PC-3 (cell line): ENCODE results near the gene NIPAL3. TPM values are rescaled to one million over a fixed set of nuclear protein-coding genes. Genes with fewer than 3 reads are reported as not detected.
"Not testable (repeated sequence)": the region's sequence is repeated elsewhere in the genome, so short reads cannot be mapped to it uniquely, and the experiment has no call there.

Experiments
- ATAC-seq: fragments of 200-7000 bp; cut with Tn5 transposase; 2 replicates; pipeline ENCODE4 v1.9.1; 2020; ENCODE audit warnings: mild to moderate bottlenecking, moderate library complexity
- BruUV-seq: library from RNA; stranded (reverse); fragments of 400-500 nt; replicated peaks from 2 replicates; lab custom pipeline; 2021; lab: Mats Ljungman, UMichigan
- CTCF ChIA-PET: fragments of 300-600 bp; sonication (Branson Sonifier 250); formaldehyde crosslinking; loops from one replicate; lab custom pipeline; 2022; ENCODE audit warnings: antibody characterized with exemption; lab: Charles Lee
- POLR2A ChIA-PET: fragments of 300-600 bp; sonication (Branson Sonifier 250); formaldehyde crosslinking; loops from one replicate; lab custom pipeline; 2022; ENCODE audit warnings: antibody characterized with exemption; ENCODE audit not compliant: unreplicated experiment; lab: Charles Lee
- DNase-seq: peaks from one replicate; pipeline ENCODE4 v3.0.0-alpha.2; 2015
- H2AFZ ChIP-seq: fragments of 300-600 bp; sonication (generic); 2 replicates; pipeline ENCODE4 v1.6.0; 2016; ENCODE audit warnings: antibody characterized with exemption, low read length
- H3F3A ChIP-seq: fragments of 300-600 bp; sonication (generic); one replicate; pipeline ENCODE4 v1.6.0; 2017; ENCODE audit warnings: antibody characterized with exemption, low read length, control low read depth, mild to moderate bottlenecking; ENCODE audit not compliant: unreplicated experiment
- H3K27ac ChIP-seq: fragments of 300-600 bp; sonication (generic); 2 replicates; pipeline ENCODE4 v1.5.1; 2016; ENCODE audit warnings: mild to moderate bottlenecking, low read length
- H3K27me3 ChIP-seq: fragments of 300-600 bp; sonication (generic); 2 replicates; pipeline ENCODE4 v1.6.1; 2016; ENCODE audit warnings: low read length, mixed read lengths
- H3K36me3 ChIP-seq: fragments of 300-600 bp; sonication (generic); 2 replicates; pipeline ENCODE4 v1.6.1; 2016; ENCODE audit warnings: low read depth, mixed run types, low read length, mixed read lengths
- H3K4me1 ChIP-seq: fragments of 300-600 bp; sonication (generic); 2 replicates; pipeline ENCODE4 v1.5.1; 2016; ENCODE audit warnings: low read length; ENCODE audit not compliant: insufficient read depth
- H3K4me2 ChIP-seq: fragments of 300-600 bp; sonication (generic); 2 replicates; pipeline ENCODE4 v1.6.0; 2016; ENCODE audit warnings: low read length
- H3K4me3 ChIP-seq: fragments of 300-600 bp; sonication (generic); 2 replicates; pipeline ENCODE4 v1.5.1; 2016; ENCODE audit warnings: mild to moderate bottlenecking, low read length, mixed read lengths
- H3K79me2 ChIP-seq: fragments of 300-600 bp; sonication (generic); 2 replicates; pipeline ENCODE4 v1.6.1; 2017; ENCODE audit warnings: low read length, mixed read lengths
- H3K9ac ChIP-seq: fragments of 300-600 bp; sonication (generic); 2 replicates; pipeline ENCODE4 v1.6.0; 2016; ENCODE audit warnings: mild to moderate bottlenecking, low read length
- H3K9me2 ChIP-seq: fragments of 300-600 bp; sonication (generic); replicated peaks from 2 replicates; pipeline ENCODE4 v1.6.1; 2016; ENCODE audit warnings: mixed run types, low read length, mixed read lengths
- H3K9me3 ChIP-seq: fragments of 300-600 bp; sonication (generic); 2 replicates; pipeline ENCODE4 v1.6.1; 2016; ENCODE audit warnings: low read length, mixed read lengths
- H4K20me1 ChIP-seq: fragments of 300-600 bp; sonication (generic); 2 replicates; pipeline ENCODE4 v1.6.1; 2016; ENCODE audit warnings: low read length, mixed read lengths
- EZH2 ChIP-seq: fragments of 300-600 bp; sonication (generic); IDR thresholded peaks from one replicate; pipeline ENCODE4 v1.6.1; 2017; ENCODE audit warnings: antibody characterized with exemption, mild to moderate bottlenecking, low read length; ENCODE audit not compliant: unreplicated experiment
- EZH2phosphoT487 ChIP-seq: fragments of 300-600 bp; sonication (generic); IDR thresholded peaks from 2 replicates; pipeline ENCODE4 v1.6.1; 2018; ENCODE audit warnings: mild to moderate bottlenecking, antibody characterized with exemption, low read length, borderline replicate concordance
- intact Hi-C: fragments of 100-400 bp; cut with micrococcal nuclease; formaldehyde crosslinking; loops from 2 replicates; pipeline ENCODE4 v1.9.0; 2023
- total RNA-seq: library from RNA; depleted of rRNA; stranded (reverse); fragments of >200 nt; gene quantifications from 2 replicates; pipeline ENCODE4 v1.2.3, GENCODE V29; 2014
- TF ChIP-seq, protein P1 (sequence below): fragments of 300-600 bp; sonication (generic); conservative IDR thresholded peaks from 2 replicates; pipeline ENCODE4 v1.5.1; 2017; ENCODE audit warnings: antibody characterized with exemption, low read depth, mild to moderate bottlenecking, low read length

The NIPAL3 gene
- total RNA-seq, 1 experiment from 2014 or later, result 35.2 TPM

DNA sequence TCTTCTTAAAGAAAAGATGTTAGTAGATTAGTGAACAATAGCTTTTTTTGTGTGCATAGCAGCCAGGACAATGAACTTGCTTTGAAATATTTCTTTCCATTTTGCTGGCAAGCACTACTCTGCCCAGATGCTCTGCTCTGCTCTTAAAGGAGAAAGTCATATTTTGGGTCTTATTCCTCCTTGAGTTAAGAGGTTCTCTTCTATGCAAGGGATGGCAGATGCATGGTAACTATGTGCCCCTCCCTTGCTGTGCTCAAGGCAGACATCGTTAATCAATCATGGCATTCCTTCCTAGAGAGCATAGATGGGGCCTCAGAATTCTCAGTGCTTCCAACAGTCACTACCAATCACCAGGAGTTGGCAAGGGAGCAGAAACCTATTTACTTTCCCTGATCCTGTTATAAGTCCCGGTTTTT, 27.6 kb downstream of the NIPAL3 start:
- no peak for ATAC-seq
- peaks cover 2% of the 10 kb centered on the region; the same call in 1 of the 2 replicates for H3K4me1 ChIP-seq
- no peaks in the 10 kb centered on the region for H3F3A ChIP-seq
- no peak overlapping the region for H3K27ac ChIP-seq
- POLR2A ChIA-PET, result interaction anchor here (0.6 kb wide), 1 partner anchor 26 kb away, joined by 3 read pairs; no protein-coding TSS in a partner anchor
- no peak overlapping the region for H3K4me3 ChIP-seq
- CTCF ChIA-PET, result no interaction called here
- H4K20me1 ChIP-seq, result no peaks in the 10 kb centered on the region
- H3K9me3 ChIP-seq, result no peaks in the 10 kb centered on the region
- intact Hi-C loops, result no loop called here
- H3K36me3 ChIP-seq, result peaks cover 15% of the 10 kb centered on the region; the same call in 1 of the 2 replicates
- no peak for DNase-seq
- no peak overlapping the region for H3K9ac ChIP-seq
- no peaks in the 10 kb centered on the region for H3K9me2 ChIP-seq
- no peaks in the 10 kb centered on the region for H3K79me2 ChIP-seq
- no peaks in the 10 kb centered on the region for H3K27me3 ChIP-seq
- no peak overlapping the region for H2AFZ ChIP-seq
- no TSS peak for BruUV-seq
- TF ChIP-seq, protein P1, sequence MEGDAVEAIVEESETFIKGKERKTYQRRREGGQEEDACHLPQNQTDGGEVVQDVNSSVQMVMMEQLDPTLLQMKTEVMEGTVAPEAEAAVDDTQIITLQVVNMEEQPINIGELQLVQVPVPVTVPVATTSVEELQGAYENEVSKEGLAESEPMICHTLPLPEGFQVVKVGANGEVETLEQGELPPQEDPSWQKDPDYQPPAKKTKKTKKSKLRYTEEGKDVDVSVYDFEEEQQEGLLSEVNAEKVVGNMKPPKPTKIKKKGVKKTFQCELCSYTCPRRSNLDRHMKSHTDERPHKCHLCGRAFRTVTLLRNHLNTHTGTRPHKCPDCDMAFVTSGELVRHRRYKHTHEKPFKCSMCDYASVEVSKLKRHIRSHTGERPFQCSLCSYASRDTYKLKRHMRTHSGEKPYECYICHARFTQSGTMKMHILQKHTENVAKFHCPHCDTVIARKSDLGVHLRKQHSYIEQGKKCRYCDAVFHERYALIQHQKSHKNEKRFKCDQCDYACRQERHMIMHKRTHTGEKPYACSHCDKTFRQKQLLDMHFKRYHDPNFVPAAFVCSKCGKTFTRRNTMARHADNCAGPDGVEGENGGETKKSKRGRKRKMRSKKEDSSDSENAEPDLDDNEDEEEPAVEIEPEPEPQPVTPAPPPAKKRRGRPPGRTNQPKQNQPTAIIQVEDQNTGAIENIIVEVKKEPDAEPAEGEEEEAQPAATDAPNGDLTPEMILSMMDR, result no peak
- no peak for TF ChIP-seq EZH2phosphoT487
- no peak for TF ChIP-seq EZH2
- H3K4me2 ChIP-seq, result no peak overlapping the region

DNA sequence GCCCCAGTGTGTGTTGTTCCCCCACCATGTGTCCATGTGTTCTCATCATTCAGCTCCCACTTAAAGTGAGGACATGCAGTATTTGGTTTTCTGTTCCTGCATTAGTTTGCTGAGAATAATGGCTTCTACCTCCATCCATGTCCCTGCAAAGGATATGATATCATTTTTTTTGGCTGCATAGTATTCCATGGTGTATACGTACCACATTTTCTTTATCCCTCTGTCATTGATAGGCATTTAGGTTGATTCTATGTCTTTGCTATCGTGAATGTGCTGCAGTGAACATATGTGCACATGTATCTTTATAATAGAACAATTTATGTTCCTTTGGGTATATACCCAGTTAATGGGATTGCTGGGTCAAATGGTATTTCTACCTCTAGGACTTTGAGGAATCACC, 30.8 kb downstream of the NIPAL3 start:
- H3K9ac ChIP-seq, BruUV-seq, H3K4me2 ChIP-seq, CTCF ChIA-PET, H3K9me3 ChIP-seq, POLR2A ChIA-PET, H4K20me1 ChIP-seq, ATAC-seq, DNase-seq, H3K4me3 ChIP-seq, intact Hi-C loops, H3K27me3 ChIP-seq, H3K27ac ChIP-seq, H3F3A ChIP-seq, H2AFZ ChIP-seq, H3K9me2 ChIP-seq, H3K79me2 ChIP-seq, H3K4me1 ChIP-seq: not testable (repeated sequence)
- peaks cover 29% of the 10 kb centered on the region; the same call in 1 of the 2 replicates for H3K36me3 ChIP-seq

DNA sequence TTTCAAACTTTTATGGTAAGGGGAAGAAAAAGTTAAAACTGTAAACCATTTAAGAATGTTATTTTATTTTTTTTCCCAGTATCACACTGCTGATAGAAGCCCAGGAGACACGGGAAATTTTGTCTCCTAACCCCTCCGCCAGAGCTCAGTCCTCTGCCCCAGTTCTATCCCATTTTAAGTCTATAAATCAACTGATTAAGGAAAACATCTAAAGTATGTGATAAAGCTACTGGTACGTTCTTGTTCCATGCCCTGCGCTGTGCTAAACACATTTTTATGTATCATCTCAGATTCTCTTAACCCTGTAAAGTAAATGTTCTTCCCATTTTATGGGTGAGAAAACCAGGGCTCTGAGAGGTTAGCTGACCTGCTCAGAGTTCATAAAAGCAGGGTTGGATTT, 34.7 kb downstream of the NIPAL3 start:
- H3K9ac ChIP-seq, result no peak overlapping the region
- H3K4me3 ChIP-seq, result no peak overlapping the region
- H3K9me3 ChIP-seq, result no peaks in the 10 kb centered on the region
- no peaks in the 10 kb centered on the region for H3K4me1 ChIP-seq
- no TSS peak for BruUV-seq
- H4K20me1 ChIP-seq, result no peaks in the 10 kb centered on the region
- ATAC-seq (no peak), DNase-seq (no peak)
- no peaks in the 10 kb centered on the region for H3K9me2 ChIP-seq
- H3F3A ChIP-seq, result no peaks in the 10 kb centered on the region
- intact Hi-C loops, result no loop called here
- no peak overlapping the region for H2AFZ ChIP-seq
- ChIA-PET POLR2A (no interaction called here), CTCF (no interaction called here)
- no peak for TF ChIP-seq EZH2
- TF ChIP-seq EZH2phosphoT487, result no peak
- H3K4me2 ChIP-seq, result no peak overlapping the region
- H3K79me2 ChIP-seq, result no peaks in the 10 kb centered on the region
- no peaks in the 10 kb centered on the region for H3K27me3 ChIP-seq
- no peak overlapping the region for H3K27ac ChIP-seq
- peaks cover 30% of the 10 kb centered on the region; the same call in 1 of the 2 replicates for H3K36me3 ChIP-seq
